GM18858 (cell line): ENCODE results near the gene LTB4R.
A peak's percentile ranks its signal among the peaks of the same experiment; 100 is the strongest.

ENCODE experiments used
- ATAC-seq: cut with Tn5 transposase; IDR thresholded peaks from one replicate; pipeline ENCODE4 v1.9.1; 2021; ENCODE audit not compliant: unreplicated experiment

LTB4R gene

GRCh38 chr14:24277606-24278321 lies 33.5 kb upstream of the LTB4R start:
- no peak for ATAC-seq

GRCh38 chr14:24278424-24278823 lies 32.9 kb upstream of the LTB4R start:
- ATAC-seq = no peak

GRCh38 chr14:24279301-24280186 lies 31.8 kb upstream of the LTB4R start:
- peak; percentile 64 for ATAC-seq

GRCh38 chr14:24280797-24281460 lies 30.4 kb upstream of the LTB4R start:
- no peak for ATAC-seq

GRCh38 chr14:24281636-24282035 lies 29.7 kb upstream of the LTB4R start:
- no peak for ATAC-seq

- ATAC-seq = no peak
These were observed 28.6 kb upstream of the LTB4R start for GRCh38 chr14:24282736-24283135.

GRCh38 chr14:24283796-24284460 lies 27.4 kb upstream of the LTB4R start:
- ATAC-seq = no peak

GRCh38 chr14:24284501-24285035 lies 26.7 kb upstream of the LTB4R start:
- no peak for ATAC-seq

GRCh38 chr14:24285351-24285750 lies 26.0 kb upstream of the LTB4R start:
- no peak for ATAC-seq

- ATAC-seq = no peak
These were observed 24.3 kb upstream of the LTB4R start for GRCh38 chr14:24286996-24287395.

- ATAC-seq = peak; percentile 72
These were observed 21.5 kb upstream of the LTB4R start for GRCh38 chr14:24289649-24290280.

- no peak for ATAC-seq
These were observed 20.6 kb upstream of the LTB4R start for GRCh38 chr14:24290746-24291145.

- ATAC-seq = no peak
These were observed 19.7 kb upstream of the LTB4R start for GRCh38 chr14:24291446-24292117.

- ATAC-seq = no peak
These were observed 19.0 kb upstream of the LTB4R start for GRCh38 chr14:24292118-24292807.

GRCh38 chr14:24293525-24293924 lies 17.8 kb upstream of the LTB4R start:
- ATAC-seq = no peak

- ATAC-seq = peak; percentile 55
These were observed 14.8 kb upstream of the LTB4R start for GRCh38 chr14:24296341-24297157.

GRCh38 chr14:24297190-24297964 lies 13.9 kb upstream of the LTB4R start:
- ATAC-seq = no peak

GRCh38 chr14:24298892-24299254 lies 12.4 kb upstream of the LTB4R start:
- no peak for ATAC-seq
